ENCODE data around the gene UBE2QL1. TPM values are rescaled to one million over a fixed set of nuclear protein-coding genes. Genes with fewer than 3 reads are reported as not detected.

The UBE2QL1 gene
- polyA plus RNA-seq, 2 of the 4 experiments (the other 2 are of a cell fraction) = 0.04 TPM

DNA sequence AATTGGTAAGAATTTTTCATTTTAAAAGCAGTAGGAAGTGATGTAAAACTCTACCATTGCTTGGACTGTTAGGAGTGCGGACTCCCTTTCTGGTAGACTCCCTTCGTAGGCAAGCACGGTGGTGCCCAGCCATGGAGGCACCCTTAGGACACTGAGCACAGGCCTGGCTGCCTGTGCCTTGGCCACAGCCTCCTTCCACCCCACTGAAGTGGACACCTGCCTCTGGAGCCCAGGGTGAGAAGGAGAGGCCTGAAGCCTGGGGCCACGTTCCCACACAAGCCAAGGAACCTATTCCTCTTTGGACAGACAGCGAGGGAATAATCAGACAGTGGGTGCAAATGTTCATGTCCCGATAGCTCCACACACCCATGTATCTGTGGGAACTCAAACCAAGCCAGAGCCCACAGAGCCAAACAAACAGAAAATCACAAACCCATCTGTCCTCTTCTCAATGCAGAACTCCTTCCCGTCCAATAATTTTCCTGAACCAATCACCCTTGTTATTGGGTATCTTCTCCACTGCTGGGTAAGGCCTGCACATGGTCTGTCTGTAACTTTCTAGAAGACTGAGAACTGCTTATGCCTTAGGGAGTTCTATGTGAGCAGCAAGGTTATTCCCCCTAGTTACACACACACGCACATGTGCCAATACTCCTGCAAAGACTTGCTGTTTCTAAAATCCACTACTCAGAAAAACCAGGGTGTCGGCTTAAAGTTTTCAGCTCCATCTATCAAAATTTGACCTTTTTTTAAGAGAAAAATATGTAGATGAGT is 45.2 kb downstream of the UBE2QL1 start:
- DNase-seq (ENCODE audit: low read depth in 1 of 2, low spot score in 1 of 2) (no peak), FAIRE-seq (no peak), ATAC-seq (no peak)
- Histone ChIP-seq H3K4me2 (no peak overlapping the region), H3K4me1 (no peaks in the 10 kb centered on the region), H3K27ac (no peak overlapping the region), H3K9me3 (no peaks in the 10 kb centered on the region), H3K4me3 (no peak overlapping the region)
- TF ChIP-seq SMC3 (IDR thresholded peaks at IDR 0.05) (no peak), KDM5A (IDR thresholded peaks at IDR 0.05) (no peak), HOXB13 (CRISPR knock-in tag; IDR thresholded peaks at IDR 0.05; ENCODE audit: low read depth) (no peak), RAD21 (conservative IDR thresholded peaks at IDR 0.05 in 1 of 2, IDR thresholded peaks at IDR 0.05 in 1 of 2) (no peak), HDAC2 (IDR thresholded peaks at IDR 0.05) (no peak), ZC3H11A (IDR thresholded peaks at IDR 0.05) (no peak), HOXA7 (CRISPR knock-in tag; IDR thresholded peaks at IDR 0.05) (no peak), GATA3 (IDR thresholded peaks at IDR 0.05; ENCODE audit: borderline replicate concordance) (no peak), NPAS2 (CRISPR knock-in tag; IDR thresholded peaks at IDR 0.05; ENCODE audit: borderline replicate concordance) (no peak), FOSL2 (IDR thresholded peaks at IDR 0.05) (no peak), FOSL2 (CRISPR knock-in tag; IDR thresholded peaks at IDR 0.05) (no peak), POLR2A (IDR thresholded peaks at IDR 0.05; ENCODE audit: low read length) (no peak), TP53 (CRISPR knock-in tag; IDR thresholded peaks at IDR 0.05) (no peak), EP300 (IDR thresholded peaks at IDR 0.05) (no peak)
- TF ChIP-seq, protein P1, sequence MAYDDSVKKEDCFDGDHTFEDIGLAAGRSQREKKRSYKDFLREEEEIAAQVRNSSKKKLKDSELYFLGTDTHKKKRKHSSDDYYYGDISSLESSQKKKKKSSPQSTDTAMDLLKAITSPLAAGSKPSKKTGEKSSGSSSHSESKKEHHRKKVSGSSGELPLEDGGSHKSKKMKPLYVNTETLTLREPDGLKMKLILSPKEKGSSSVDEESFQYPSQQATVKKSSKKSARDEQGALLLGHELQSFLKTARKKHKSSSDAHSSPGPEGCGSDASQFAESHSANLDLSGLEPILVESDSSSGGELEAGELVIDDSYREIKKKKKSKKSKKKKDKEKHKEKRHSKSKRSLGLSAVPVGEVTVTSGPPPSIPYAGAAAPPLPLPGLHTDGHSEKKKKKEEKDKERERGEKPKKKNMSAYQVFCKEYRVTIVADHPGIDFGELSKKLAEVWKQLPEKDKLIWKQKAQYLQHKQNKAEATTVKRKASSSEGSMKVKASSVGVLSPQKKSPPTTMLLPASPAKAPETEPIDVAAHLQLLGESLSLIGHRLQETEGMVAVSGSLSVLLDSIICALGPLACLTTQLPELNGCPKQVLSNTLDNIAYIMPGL (CRISPR knock-in tag; IDR thresholded peaks at IDR 0.05; ENCODE audit: borderline replicate concordance) = no peak
- TF ChIP-seq, protein P2, sequence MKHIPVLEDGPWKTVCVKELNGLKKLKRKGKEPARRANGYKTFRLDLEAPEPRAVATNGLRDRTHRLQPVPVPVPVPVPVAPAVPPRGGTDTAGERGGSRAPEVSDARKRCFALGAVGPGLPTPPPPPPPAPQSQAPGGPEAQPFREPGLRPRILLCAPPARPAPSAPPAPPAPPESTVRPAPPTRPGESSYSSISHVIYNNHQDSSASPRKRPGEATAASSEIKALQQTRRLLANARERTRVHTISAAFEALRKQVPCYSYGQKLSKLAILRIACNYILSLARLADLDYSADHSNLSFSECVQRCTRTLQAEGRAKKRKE (CRISPR knock-in tag; IDR thresholded peaks at IDR 0.05; ENCODE audit: low read depth) = no peak
- TF ChIP-seq, protein P3, sequence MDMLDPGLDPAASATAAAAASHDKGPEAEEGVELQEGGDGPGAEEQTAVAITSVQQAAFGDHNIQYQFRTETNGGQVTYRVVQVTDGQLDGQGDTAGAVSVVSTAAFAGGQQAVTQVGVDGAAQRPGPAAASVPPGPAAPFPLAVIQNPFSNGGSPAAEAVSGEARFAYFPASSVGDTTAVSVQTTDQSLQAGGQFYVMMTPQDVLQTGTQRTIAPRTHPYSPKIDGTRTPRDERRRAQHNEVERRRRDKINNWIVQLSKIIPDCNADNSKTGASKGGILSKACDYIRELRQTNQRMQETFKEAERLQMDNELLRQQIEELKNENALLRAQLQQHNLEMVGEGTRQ (IDR thresholded peaks at IDR 0.05) = no peak
- TF ChIP-seq, protein P4, sequence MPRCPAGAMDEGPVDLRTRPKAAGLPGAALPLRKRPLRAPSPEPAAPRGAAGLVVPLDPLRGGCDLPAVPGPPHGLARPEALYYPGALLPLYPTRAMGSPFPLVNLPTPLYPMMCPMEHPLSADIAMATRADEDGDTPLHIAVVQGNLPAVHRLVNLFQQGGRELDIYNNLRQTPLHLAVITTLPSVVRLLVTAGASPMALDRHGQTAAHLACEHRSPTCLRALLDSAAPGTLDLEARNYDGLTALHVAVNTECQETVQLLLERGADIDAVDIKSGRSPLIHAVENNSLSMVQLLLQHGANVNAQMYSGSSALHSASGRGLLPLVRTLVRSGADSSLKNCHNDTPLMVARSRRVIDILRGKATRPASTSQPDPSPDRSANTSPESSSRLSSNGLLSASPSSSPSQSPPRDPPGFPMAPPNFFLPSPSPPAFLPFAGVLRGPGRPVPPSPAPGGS (IDR thresholded peaks at IDR 0.05) = no peak
- TF ChIP-seq, protein P5, sequence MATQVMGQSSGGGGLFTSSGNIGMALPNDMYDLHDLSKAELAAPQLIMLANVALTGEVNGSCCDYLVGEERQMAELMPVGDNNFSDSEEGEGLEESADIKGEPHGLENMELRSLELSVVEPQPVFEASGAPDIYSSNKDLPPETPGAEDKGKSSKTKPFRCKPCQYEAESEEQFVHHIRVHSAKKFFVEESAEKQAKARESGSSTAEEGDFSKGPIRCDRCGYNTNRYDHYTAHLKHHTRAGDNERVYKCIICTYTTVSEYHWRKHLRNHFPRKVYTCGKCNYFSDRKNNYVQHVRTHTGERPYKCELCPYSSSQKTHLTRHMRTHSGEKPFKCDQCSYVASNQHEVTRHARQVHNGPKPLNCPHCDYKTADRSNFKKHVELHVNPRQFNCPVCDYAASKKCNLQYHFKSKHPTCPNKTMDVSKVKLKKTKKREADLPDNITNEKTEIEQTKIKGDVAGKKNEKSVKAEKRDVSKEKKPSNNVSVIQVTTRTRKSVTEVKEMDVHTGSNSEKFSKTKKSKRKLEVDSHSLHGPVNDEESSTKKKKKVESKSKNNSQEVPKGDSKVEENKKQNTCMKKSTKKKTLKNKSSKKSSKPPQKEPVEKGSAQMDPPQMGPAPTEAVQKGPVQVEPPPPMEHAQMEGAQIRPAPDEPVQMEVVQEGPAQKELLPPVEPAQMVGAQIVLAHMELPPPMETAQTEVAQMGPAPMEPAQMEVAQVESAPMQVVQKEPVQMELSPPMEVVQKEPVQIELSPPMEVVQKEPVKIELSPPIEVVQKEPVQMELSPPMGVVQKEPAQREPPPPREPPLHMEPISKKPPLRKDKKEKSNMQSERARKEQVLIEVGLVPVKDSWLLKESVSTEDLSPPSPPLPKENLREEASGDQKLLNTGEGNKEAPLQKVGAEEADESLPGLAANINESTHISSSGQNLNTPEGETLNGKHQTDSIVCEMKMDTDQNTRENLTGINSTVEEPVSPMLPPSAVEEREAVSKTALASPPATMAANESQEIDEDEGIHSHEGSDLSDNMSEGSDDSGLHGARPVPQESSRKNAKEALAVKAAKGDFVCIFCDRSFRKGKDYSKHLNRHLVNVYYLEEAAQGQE (IDR thresholded peaks at IDR 0.05) = no peak
- TF ChIP-seq, protein P6, sequence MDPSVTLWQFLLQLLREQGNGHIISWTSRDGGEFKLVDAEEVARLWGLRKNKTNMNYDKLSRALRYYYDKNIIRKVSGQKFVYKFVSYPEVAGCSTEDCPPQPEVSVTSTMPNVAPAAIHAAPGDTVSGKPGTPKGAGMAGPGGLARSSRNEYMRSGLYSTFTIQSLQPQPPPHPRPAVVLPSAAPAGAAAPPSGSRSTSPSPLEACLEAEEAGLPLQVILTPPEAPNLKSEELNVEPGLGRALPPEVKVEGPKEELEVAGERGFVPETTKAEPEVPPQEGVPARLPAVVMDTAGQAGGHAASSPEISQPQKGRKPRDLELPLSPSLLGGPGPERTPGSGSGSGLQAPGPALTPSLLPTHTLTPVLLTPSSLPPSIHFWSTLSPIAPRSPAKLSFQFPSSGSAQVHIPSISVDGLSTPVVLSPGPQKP (IDR thresholded peaks at IDR 0.05; ENCODE audit: low read depth, low read length) = no peak
- ChIA-PET CTCF (no interaction called here), POLR2A (no interaction called here)
- 55% methylated on average over 9 of the region's 9 CpGs for WGBS (ENCODE audit: missing lambda C conversion rate)
